Measurements from ENCODE around the gene LRRC23. TPM values are rescaled to one million over a fixed set of nuclear protein-coding genes. Genes with fewer than 3 reads are reported as not detected.
"Not testable (repeated sequence)": the region's sequence is repeated elsewhere in the genome, so short reads cannot be mapped to it uniquely, and the experiment has no call there.

LRRC23 gene
- total RNA-seq, 4 donors from 2014 or later, result 1.7 to 35.5 (median 3.0) TPM; not detected in 1

- DNase-seq, result peak; percentile 85 to 94 (median 92)
- Histone ChIP-seq H3K4me3 (peak within 1 kb of the TSS; percentile 93 to 99 (median 96)), H3K4me1 (peaks cover 0 to 46% (median 17%) of the 10 kb centered on the region in 4 donors), H3K9me3 (no peaks in the 10 kb centered on the region), H3K27ac (peak within 1 kb of the TSS; percentile 96 to 100 (median 98)), H3K36me3 (peaks cover 0 to 58% (median 0%) of the 10 kb centered on the region in 3 donors), H3K27me3 (no peaks in the 10 kb centered on the region)
- peak; percentile 99 for TF ChIP-seq POLR2A (IDR thresholded peaks at IDR 0.05)
- no peak for TF ChIP-seq CTCF (IDR thresholded peaks at IDR 0.05)
Observed at GRCh38 chr12:6867413-6868210, 37.0 kb upstream of the LRRC23 start, which contains the start of gene TPI1. Gene TPI1 (plus strand): TSS chr12:6867531. CDS start chr12:6867567, 36 bp downstream.

- DNase-seq, result no peak
- TF ChIP-seq POLR2A (IDR thresholded peaks at IDR 0.05), result no peak
- no peak for TF ChIP-seq CTCF (IDR thresholded peaks at IDR 0.05)
- H3K27ac ChIP-seq, result peak overlapping the region; percentile 96 to 100 (median 98)
- H3K4me1 ChIP-seq, result peaks cover 0 to 46% (median 18%) of the 10 kb centered on the region in 4 donors
- H3K27me3 ChIP-seq, result no peaks in the 10 kb centered on the region
- H3K36me3 ChIP-seq, result peaks cover 0 to 50% (median 0%) of the 10 kb centered on the region in 3 donors
- no peaks in the 10 kb centered on the region for H3K9me3 ChIP-seq
- H3K4me3 ChIP-seq, result peak overlapping the region; percentile 93 to 99 (median 96)
Observed at GRCh38 chr12:6868211-6869048, 36.2 kb upstream of the LRRC23 start.

GRCh38 chr12:6869049-6870021 lies 35.3 kb upstream of the LRRC23 start:
- H3K4me3 ChIP-seq, result peak overlapping the region in 3 of 4 donors; percentile 93 to 99 (median 95)
- no peaks in the 10 kb centered on the region for H3K27me3 ChIP-seq
- H3K9me3 ChIP-seq, result no peaks in the 10 kb centered on the region
- peaks cover 0 to 41% (median 0%) of the 10 kb centered on the region in 3 donors for H3K36me3 ChIP-seq
- TF ChIP-seq CTCF (IDR thresholded peaks at IDR 0.05) (peak; percentile 84 to 97 (median 90)), POLR2A (IDR thresholded peaks at IDR 0.05) (no peak)
- DNase-seq, result peak; percentile 79 to 94 (median 86)
- H3K4me1 ChIP-seq, result peaks cover 0 to 54% (median 22%) of the 10 kb centered on the region in 4 donors
- H3K27ac ChIP-seq, result peak overlapping the region; percentile 41 to 98 (median 97)

- H3K9me3 ChIP-seq, result not testable (repeated sequence)
Observed at GRCh38 chr12:6870304-6870703, 34.3 kb upstream of the LRRC23 start.

GRCh38 chr12:6871052-6871957 lies 33.3 kb upstream of the LRRC23 start:
- no peaks in the 10 kb centered on the region for H3K27me3 ChIP-seq
- H3K36me3 ChIP-seq, result peaks cover 0 to 24% (median 0%) of the 10 kb centered on the region in 3 donors
- peak overlapping the region; percentile 77 to 86 (median 82) for H3K27ac ChIP-seq
- peak in 2 of 3 donors; percentile 77 to 86 for DNase-seq
- no peaks in the 10 kb centered on the region for H3K9me3 ChIP-seq
- TF ChIP-seq POLR2A (IDR thresholded peaks at IDR 0.05) (no peak), CTCF (IDR thresholded peaks at IDR 0.05) (no peak)
- peak overlapping the region in 3 of 4 donors; percentile 75 to 79 (median 75) for H3K4me3 ChIP-seq
- peaks cover 0 to 57% (median 22%) of the 10 kb centered on the region in 4 donors for H3K4me1 ChIP-seq

More at GRCh38 chr12:6870304-6870703, 34.3 kb upstream of the LRRC23 start:
- not testable (repeated sequence) for DNase-seq, H3K4me3 ChIP-seq, H3K27me3 ChIP-seq
- Histone ChIP-seq H3K36me3 (peaks cover 0 to 32% (median 0%) of the 10 kb centered on the region in 3 donors), H3K4me1 (peaks cover 0 to 57% (median 22%) of the 10 kb centered on the region in 4 donors), H3K27ac (peak overlapping the region in 2 of 4 donors; percentile 41 to 98)

Data from Peyer's patch (tissue), 4 donors.